Raji (cell line): ENCODE measurements around the gene AGFG1.

ENCODE experiments used
- POLR2A ChIP-seq: IDR thresholded peaks from 2 replicates; pipeline ENCODE4 v1.6.1; 2011; ENCODE audit warnings: low read depth, low read length, control low read depth; ENCODE audit not compliant: insufficient read depth

The AGFG1 gene, protein sequence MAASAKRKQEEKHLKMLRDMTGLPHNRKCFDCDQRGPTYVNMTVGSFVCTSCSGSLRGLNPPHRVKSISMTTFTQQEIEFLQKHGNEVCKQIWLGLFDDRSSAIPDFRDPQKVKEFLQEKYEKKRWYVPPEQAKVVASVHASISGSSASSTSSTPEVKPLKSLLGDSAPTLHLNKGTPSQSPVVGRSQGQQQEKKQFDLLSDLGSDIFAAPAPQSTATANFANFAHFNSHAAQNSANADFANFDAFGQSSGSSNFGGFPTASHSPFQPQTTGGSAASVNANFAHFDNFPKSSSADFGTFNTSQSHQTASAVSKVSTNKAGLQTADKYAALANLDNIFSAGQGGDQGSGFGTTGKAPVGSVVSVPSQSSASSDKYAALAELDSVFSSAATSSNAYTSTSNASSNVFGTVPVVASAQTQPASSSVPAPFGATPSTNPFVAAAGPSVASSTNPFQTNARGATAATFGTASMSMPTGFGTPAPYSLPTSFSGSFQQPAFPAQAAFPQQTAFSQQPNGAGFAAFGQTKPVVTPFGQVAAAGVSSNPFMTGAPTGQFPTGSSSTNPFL

DNA sequence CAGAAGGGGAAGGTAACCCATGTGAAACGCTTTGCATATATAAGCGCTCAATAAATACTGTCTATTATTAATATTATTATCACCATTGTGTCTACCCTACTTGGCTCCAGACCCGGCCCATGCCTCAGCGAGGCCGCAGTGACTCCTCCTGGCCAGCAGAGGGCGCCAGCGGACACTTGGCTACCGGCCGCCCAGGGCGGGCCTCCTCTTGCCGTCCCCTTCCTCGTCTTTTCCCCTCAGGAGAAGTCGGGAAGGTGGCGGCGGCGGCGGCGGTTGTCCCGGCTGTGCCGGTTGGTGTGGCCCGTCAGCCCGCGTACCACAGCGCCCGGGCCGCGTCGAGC lies at the start of gene AGFG1:
AGFG1 (plus strand) TSS at position 233 of the 341 bp plus-strand sequence. CDS start 266 bp downstream, outside the sequence.
- peak; percentile 61 for TF ChIP-seq POLR2A

DNA sequence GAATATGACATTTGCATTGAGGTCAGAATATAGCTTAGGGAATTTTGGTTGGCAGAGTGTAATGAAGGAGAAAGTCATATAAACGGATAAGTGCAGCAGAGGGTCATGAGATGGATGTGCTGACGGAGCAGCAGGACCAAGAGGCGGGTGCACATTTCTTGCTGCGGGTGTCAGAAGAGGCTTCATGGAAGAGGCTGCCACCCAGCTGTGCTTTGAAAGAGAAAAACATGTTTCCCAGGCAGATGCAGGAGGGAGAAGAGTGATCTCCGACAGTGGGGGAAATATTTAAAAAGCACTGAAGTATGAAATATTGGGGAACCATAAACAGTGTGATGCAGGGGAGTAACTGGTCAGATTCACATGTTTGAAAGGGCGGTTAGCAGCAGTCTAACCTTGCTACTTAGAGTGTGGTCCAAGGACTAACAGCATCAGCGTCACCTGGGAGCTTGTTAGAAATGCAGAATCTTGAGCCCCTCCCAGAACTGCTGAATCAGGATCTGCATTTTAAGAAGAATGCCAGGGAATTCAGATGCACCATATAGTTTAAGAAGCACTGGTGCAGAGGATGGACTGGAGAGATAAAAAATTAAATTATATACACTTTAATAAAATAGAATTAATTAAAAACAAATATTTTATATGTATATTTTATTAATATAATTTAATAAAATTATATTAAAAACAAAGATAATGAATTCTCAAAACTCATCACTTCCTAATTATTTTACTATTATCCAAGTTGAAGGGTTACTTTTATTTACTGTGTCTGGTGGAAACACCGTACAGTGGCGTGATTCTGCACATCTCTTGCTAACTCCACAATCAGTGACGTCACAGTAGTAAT lies 48.1 kb upstream of the AGFG1 start:
- no peak for TF ChIP-seq POLR2A

DNA sequence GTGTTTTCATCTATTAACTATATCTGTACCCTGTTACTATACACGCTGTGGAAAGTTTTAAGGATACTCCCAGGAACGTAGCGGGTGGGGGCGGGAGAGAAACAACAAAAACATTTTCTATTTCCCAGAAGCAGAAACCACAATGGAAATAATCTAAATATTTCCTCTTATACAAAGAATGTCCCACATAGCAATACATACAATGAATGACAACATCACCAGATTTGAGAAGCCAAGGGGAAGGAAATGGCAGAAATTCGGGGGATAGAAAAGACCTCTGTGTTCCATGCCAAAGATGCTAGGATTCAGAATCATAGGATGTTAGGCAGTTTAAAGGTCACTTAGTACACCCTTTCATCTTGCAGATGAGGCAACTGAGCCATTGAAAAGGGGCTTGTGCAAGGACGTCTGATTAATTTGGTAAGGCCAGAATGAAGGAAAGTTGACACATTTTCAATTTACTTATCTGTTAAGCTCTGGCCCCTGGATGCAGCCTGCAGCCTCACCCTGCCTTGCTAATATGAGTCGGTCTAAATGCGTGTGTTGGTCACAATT lies 43.1 kb upstream of the AGFG1 start:
- TF ChIP-seq POLR2A = no peak

DNA sequence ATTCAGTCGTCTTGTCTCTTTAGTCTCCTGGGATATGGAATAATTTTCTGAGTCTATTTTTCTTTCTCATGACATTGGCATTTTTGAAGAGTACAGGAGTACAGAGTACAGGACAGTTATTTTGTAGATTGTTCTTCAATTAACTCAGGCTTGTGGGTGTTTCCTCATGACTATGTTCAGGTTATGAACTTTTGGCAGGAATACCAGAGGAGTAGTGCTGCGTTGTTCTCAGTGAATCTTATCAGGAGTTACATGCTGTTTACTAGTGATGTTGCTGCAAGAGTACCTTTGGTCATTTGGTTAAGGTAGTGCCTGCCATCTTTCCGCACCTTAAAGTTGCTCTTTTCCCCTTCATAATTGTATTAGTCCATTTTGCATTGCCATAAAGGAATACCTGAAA lies 41.3 kb upstream of the AGFG1 start:
- no peak for TF ChIP-seq POLR2A

DNA sequence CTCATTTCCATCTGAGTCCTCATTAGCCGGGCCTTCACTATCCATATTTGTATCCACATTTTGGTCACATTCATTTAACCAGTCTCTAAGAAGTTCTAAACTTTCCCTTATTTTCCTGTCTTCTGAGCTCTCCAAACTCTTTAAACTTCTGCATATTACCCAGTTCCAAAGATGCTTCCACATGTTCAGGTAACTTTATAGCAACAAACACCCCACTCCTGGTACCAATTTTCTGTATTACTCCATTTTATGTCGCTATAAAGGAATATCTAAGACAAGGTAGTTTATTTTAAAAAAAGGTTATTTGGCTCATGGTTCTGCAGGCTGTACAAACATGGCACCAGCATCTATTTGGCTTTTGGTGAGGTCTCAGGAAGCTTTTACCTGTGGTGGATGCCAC lies 38.8 kb upstream of the AGFG1 start:
- TF ChIP-seq POLR2A = no peak

DNA sequence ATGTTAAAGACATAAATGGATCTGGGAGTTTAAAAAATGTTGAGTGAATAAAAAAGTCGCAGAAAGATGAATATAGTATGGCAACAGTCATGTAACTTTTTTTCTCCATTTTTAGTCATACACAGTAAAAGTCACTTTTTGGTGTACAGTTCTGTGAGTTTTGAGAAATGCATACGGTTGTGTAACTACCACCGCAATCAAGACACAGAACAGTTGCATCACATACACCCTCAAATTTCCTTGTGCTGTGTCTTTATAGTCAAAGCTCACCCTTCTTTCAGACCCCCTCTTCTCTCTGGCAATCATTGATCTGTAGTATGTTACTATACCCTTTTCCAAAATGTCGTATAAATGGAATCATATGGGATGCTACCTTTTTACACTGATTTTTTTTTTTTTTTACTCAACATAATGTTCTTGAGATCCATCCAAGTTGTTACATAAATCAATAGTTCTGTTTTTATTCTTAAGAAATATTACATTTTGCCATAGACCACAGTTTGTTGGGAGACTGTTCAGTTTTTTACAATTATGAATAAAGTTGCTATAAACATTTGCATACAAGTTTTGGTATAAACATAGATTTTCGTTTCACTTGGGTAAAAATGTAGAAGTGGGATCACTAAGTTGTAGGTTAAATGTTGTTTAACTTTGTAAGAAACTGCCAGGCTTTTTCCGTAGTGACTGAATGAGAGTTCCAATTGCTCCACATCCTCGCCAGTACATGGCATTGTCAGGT lies 35.4 kb upstream of the AGFG1 start:
- TF ChIP-seq POLR2A = no peak

DNA sequence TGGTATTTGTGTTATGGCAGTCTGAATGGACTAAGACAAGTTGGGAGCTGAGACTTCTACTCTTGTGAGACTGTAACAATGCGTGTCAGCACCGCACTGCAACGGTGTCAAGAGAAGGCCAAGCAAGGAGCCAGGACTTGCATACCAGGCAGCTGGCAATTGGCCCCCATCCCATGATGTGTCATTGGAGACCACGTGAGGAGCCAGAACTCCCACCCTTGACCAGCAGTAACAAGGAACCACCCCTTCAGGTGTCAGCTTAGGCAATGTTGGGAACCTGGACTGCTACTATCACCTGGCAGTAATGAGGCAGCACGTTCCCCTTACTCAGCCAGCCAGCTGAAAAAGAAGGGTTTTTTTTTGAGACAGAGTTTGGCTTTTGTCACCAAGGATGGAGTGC lies 32.7 kb upstream of the AGFG1 start:
- TF ChIP-seq POLR2A = no peak

DNA sequence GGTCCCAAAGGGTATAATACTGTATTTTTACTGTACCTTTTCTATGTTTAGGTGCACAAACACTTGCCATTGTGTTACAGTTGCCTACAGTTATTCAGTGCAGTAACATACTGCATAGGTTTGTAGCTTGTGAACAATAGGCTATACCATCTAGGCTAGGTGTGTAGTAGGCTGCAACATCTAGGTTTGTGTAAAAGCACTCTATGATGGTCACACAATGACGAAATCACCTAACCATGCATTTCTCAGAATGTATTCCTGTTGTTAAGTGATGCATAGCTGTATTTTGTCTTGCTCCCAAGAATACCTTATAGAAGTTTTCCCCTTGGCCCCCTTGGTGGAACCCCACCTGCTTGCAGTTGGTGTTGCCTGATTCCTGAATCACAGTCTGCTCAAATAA lies 29.3 kb upstream of the AGFG1 start:
- TF ChIP-seq POLR2A = no peak

DNA sequence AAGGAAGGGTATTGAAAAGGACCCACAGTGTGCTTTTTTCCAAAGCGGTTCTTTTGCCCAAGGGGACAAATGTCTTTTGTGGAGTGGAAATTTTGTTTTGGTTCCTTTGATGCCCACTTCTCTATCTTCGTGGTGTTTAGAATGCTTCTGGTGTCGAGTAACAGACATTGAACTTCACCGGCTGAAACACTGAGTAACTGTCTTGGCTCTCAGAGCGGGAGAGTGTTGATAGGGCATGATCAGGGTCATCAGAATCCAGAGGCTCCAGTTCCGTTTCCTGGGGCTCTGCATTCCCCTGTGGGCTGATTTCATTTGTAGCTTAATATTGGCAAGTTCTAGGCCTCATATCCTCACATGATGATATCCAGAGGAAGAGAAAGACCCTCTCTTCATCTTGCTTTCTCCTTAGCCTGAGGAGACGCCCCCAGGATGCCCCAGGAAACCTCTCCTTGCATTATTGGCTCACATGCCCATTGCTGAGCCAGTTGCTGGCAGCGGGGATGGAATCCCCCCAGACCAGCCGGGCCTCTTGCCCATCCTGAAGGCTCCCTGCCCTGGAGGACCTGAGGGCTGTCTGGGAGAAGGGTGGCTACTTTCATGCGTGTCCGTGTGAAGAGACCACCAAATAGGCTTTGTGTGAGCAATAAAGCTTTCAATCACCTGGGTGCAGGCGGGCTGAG lies 27.9 kb upstream of the AGFG1 start:
- TF ChIP-seq POLR2A = no peak

DNA sequence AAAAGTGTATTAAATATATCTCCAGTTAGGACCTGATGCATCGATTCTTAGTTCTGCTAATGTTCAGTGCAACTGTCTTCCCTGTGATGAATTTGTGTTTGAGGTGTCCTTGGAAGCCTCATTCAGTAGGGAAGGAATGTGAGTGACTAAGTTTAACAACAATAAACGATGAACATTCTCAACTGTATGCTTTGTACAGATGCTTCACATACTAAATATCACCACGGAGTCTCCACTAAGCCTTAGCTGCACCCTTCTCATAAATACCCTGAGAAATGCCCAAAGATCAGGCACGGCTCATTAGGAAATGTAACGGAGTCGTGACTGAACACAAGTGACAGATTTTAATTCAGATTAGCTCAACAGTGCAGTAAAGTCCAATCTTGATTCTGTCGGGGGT lies 24.4 kb upstream of the AGFG1 start:
- TF ChIP-seq POLR2A = no peak

DNA sequence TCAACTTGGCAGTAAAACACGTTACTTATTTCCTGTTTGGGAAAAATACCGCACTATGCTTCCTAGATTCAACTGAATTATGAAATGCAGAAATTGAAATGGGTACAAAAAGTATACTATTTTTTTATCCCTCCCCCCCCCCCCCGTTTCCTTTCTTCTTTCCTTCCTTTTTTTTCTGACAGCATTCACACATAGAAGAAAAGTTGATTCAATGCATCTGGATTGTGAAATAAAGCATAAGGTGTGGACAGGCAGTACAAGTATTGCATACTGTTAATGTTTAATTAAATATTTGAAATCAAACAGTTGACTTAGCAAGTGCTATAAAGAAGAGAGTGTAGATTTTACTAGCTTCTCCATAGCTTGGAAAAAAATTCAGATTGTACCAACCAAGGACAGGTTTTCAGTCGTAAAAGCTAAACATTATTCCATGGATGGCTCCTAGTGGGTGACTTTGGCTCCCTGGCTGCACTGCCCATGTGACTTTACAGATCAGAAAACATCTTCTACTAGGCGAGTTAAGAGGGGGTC lies 21.6 kb upstream of the AGFG1 start:
- TF ChIP-seq POLR2A = no peak

DNA sequence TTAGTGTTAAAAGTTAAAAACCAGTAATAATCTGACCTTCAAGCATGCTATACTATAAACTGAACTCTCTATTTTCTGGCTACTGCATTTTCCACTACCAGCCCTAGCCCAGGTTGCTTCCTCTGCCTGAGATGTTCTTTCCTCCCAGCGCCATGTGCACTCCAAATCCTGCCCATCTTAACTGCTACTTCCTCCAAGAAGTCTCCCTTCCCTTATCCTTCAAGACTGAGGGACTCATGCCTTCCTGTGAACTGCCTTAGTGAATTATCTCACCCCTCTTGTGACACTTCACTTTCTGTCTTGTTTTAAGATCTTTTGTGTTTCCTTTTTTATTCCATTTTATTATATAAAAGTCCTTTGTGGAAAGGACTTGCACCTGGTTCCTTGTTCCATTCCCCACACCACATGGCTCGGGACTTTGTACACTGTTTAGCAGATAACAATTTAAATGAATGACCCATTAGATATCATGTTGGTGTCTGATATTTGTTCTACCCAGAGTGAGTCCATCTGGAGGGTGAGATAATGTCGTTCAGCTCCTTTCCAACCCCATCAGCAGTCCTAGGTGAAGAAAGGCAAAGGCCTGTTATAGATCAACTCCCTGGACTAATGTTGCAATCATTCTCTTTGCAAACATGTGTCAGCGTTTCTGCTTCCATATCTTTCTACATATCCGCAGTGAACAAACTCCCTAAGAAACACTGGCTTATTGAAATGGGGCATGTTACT lies 20.9 kb upstream of the AGFG1 start:
- no peak for TF ChIP-seq POLR2A

DNA sequence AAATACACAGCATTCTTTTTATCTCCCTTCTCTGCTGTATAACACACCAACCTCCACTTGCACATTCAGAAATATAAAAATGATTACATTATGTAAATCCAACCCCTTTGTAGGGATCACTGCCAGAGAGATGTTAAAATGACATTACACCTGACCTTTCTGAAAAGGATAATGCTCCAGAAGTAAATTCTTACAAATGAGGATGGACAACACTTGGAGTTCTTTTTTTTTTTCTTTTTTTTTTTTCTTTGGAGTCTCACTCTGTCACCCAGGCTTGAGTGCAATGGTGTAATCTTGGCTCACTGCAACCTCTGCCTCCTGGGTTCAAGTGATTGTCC lies 20.3 kb upstream of the AGFG1 start:
- no peak for TF ChIP-seq POLR2A

DNA sequence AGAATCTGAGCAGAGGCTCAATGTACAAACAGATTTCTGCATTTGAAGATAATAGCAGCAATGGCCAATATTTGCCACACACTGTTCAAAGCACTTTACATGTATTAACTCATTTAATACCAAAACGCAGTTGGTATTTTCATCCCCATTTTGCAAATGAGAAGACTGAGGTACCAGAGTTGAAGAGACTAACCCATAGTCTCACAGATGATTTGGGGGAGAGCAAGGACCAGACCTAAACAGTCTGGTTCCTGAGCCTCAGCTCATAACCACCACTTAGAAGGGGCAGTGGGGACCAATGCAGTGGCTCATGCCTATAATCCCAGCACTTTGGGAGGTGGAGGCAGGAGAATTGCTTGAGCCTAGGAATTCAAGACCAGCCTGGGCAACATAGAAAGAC lies 18.1 kb upstream of the AGFG1 start:
- no peak for TF ChIP-seq POLR2A
